ENCODE measurements around the gene NISCH.

GRCh38 chr3:52452570-52453221 lies 2.7 kb upstream of the NISCH start:
- no peak for TF ChIP-seq ASH2L (IDR thresholded peaks at IDR 0.05; ENCODE audit: low read length)
- TF ChIP-seq CREB1 (IDR thresholded peaks at IDR 0.05): no peak
- TF ChIP-seq POLR2A (IDR thresholded peaks at IDR 0.05; ENCODE audit: control extremely low read depth in 1 of 2, low read depth in 2 of 2, low read length in 2 of 2): no peak
- TF ChIP-seq CTCF (IDR thresholded peaks at IDR 0.05; ENCODE audit: control extremely low read depth in 1 of 3, insufficient read depth in 1 of 3, low read depth in 1 of 3, low read length in 3 of 3): no peak
- no peak for TF ChIP-seq CBX8 (IDR thresholded peaks at IDR 0.05; ENCODE audit: borderline replicate concordance, low read depth, low read length)
- TF ChIP-seq SUZ12 (IDR thresholded peaks at IDR 0.05; ENCODE audit: low read length): no peak
- TF ChIP-seq YY1 (IDR thresholded peaks at IDR 0.05; ENCODE audit: low read depth, low read length): no peak
- no peak for TF ChIP-seq TAF1 (IDR thresholded peaks at IDR 0.05; ENCODE audit: low read depth, low read length)
- no peak for TF ChIP-seq TCF12 (IDR thresholded peaks at IDR 0.05; ENCODE audit: low read depth, low read length)
- no peak for TF ChIP-seq POLR2AphosphoS5 (IDR thresholded peaks at IDR 0.05; ENCODE audit: low read depth, low read length)

Measured in H1 (cell line).